ENCODE data around the gene KIF13A. TPM values are rescaled to one million over a fixed set of nuclear protein-coding genes. Genes with fewer than 3 reads are reported as not detected.

Gene KIF13A
- polyA plus RNA-seq, 4 donors = 24.9 to 34.9 (median 28.7) TPM

DNA sequence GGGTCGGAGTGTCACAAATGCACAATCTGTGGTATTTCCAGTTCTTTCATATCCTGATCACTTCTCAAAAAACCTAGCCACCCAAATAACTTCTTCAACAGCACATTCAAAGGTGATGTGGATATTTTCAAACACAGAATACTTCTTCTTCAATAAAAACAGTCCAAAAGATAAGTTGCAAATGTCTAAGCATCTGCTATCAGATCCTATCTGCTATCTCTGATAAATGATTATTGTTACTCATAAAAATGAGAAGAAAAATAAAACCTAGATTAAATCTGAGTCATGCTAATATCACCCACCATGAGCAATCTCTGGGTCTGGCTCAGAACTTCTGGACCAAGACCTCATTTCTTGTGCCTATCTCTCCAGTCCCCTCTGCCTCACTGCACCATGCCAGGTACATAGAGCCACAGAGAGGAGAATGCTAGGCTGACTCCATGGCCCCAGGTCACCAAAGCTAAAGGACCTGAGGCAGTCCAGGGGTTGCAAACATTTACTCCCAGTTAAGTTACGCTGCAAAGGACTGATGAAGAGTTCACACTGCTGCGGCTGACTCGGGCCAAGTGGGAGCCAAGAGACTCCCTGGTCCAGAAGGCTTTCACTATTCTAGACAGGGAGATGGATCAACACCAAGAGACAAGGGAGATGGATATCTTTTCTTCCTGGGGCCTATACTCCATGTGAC, 101.4 kb downstream of the KIF13A start:
- peaks cover 5 to 14% (median 7%) of the 10 kb centered on the region in 3 donors for H3K4me1 ChIP-seq (ENCODE audit: control insufficient read depth in 3 of 3, insufficient read depth in 2 of 3, low read depth in 1 of 3, low read length in 2 of 3)
- no peak for FAIRE-seq
- WGBS, 3 donors = 92 to 94% (median 94%) methylated on average over 4 of the region's 4 CpGs

GRCh38 chr6:17884498-17885478, 102.6 kb downstream of the KIF13A start:
- FAIRE-seq = no peak
- Histone ChIP-seq H3K27me3 (ENCODE audit: control insufficient read depth in 3 of 3, insufficient read depth in 3 of 3, low read length in 3 of 3) (no peaks in the 10 kb centered on the region), H3K27ac (ENCODE audit: low read depth in 1 of 3, low read length in 2 of 3) (peak overlapping the region in 2 of 3 donors; percentile 4 to 18), H3K9me3 (ENCODE audit: control insufficient read depth in 2 of 2, insufficient read depth in 1 of 2, low read depth in 1 of 2, low read length in 1 of 2) (no peaks in the 10 kb centered on the region), H3K4me1 (ENCODE audit: control insufficient read depth in 3 of 3, insufficient read depth in 2 of 3, low read depth in 1 of 3, low read length in 2 of 3) (peaks cover 5 to 14% (median 7%) of the 10 kb centered on the region in 3 donors), H3K4me3 (ENCODE audit: low read depth in 1 of 3, low read length in 3 of 3) (no peak overlapping the region), H3K36me3 (ENCODE audit: control insufficient read depth in 3 of 3, insufficient read depth in 2 of 3, low read depth in 1 of 3, low read length in 3 of 3) (peaks cover 0 to 2% (median 0%) of the 10 kb centered on the region in 3 donors)
- WGBS, 3 donors = 29 to 47% (median 32%) methylated on average over 4 of the region's 4 CpGs
- DNase-seq = peak; percentile 25 to 30

More for the DNA sequence above, 101.4 kb downstream of the KIF13A start:
- Histone ChIP-seq H3K4me3 (ENCODE audit: low read depth in 1 of 3, low read length in 3 of 3) (no peak overlapping the region), H3K9me3 (ENCODE audit: control insufficient read depth in 2 of 2, insufficient read depth in 1 of 2, low read depth in 1 of 2, low read length in 1 of 2) (no peaks in the 10 kb centered on the region), H3K27ac (ENCODE audit: low read depth in 1 of 3, low read length in 2 of 3) (peak overlapping the region in 1 of 3 donors; percentile 4), H3K27me3 (ENCODE audit: control insufficient read depth in 3 of 3, insufficient read depth in 3 of 3, low read length in 3 of 3) (no peaks in the 10 kb centered on the region), H3K36me3 (ENCODE audit: control insufficient read depth in 3 of 3, insufficient read depth in 2 of 3, low read depth in 1 of 3, low read length in 3 of 3) (peaks cover 0 to 2% (median 0%) of the 10 kb centered on the region in 3 donors)
- no peak for DNase-seq

- peaks cover 5 to 18% (median 10%) of the 10 kb centered on the region in 3 donors for H3K4me1 ChIP-seq (ENCODE audit: control insufficient read depth in 3 of 3, insufficient read depth in 2 of 3, low read depth in 1 of 3, low read length in 2 of 3)
- H3K27me3 ChIP-seq (ENCODE audit: control insufficient read depth in 3 of 3, insufficient read depth in 3 of 3, low read length in 3 of 3) = no peaks in the 10 kb centered on the region
- FAIRE-seq (no peak), DNase-seq (peak; percentile 72 to 86)
- peaks cover 0 to 2% (median 0%) of the 10 kb centered on the region in 3 donors for H3K36me3 ChIP-seq (ENCODE audit: control insufficient read depth in 3 of 3, insufficient read depth in 2 of 3, low read depth in 1 of 3, low read length in 3 of 3)
- peak overlapping the region in 2 of 3 donors; percentile 4 to 18 for H3K27ac ChIP-seq (ENCODE audit: low read depth in 1 of 3, low read length in 2 of 3)
- no peaks in the 10 kb centered on the region for H3K9me3 ChIP-seq (ENCODE audit: control insufficient read depth in 2 of 2, insufficient read depth in 1 of 2, low read depth in 1 of 2, low read length in 1 of 2)
- H3K4me3 ChIP-seq (ENCODE audit: low read depth in 1 of 3, low read length in 3 of 3) = no peak overlapping the region
- WGBS, 3 donors = 13 to 69% (median 39%) methylated on average over 2 of the region's 2 CpGs
Measured at GRCh38 chr6:17883665-17884497, 103.6 kb downstream of the KIF13A start.

- WGBS, 3 donors = 86 to 94% (median 93%) methylated on average over 11 of the region's 11 CpGs
- FAIRE-seq (no peak), DNase-seq (no peak)
- H3K4me1 ChIP-seq (ENCODE audit: control insufficient read depth in 3 of 3, insufficient read depth in 2 of 3, low read depth in 1 of 3, low read length in 2 of 3) = peaks cover 7 to 25% (median 10%) of the 10 kb centered on the region in 3 donors
- H3K9me3 ChIP-seq (ENCODE audit: control insufficient read depth in 2 of 2, insufficient read depth in 1 of 2, low read depth in 1 of 2, low read length in 1 of 2) = no peaks in the 10 kb centered on the region
- H3K36me3 ChIP-seq (ENCODE audit: control insufficient read depth in 3 of 3, insufficient read depth in 2 of 3, low read depth in 1 of 3, low read length in 3 of 3) = peaks cover 0 to 2% (median 0%) of the 10 kb centered on the region in 3 donors
- H3K27me3 ChIP-seq (ENCODE audit: control insufficient read depth in 3 of 3, insufficient read depth in 3 of 3, low read length in 3 of 3) = no peaks in the 10 kb centered on the region
- no peak overlapping the region for H3K27ac ChIP-seq (ENCODE audit: low read depth in 1 of 3, low read length in 2 of 3)
- H3K4me3 ChIP-seq (ENCODE audit: low read depth in 1 of 3, low read length in 3 of 3) = no peak overlapping the region
Measured at GRCh38 chr6:17881085-17881858, 106.2 kb downstream of the KIF13A start.

GRCh38 chr6:17879184-17879583, 108.3 kb downstream of the KIF13A start:
- no peaks in the 10 kb centered on the region for H3K27me3 ChIP-seq (ENCODE audit: control insufficient read depth in 3 of 3, insufficient read depth in 3 of 3, low read length in 3 of 3)
- no peak for DNase-seq
- H3K9me3 ChIP-seq (ENCODE audit: control insufficient read depth in 2 of 2, insufficient read depth in 1 of 2, low read depth in 1 of 2, low read length in 1 of 2) = no peaks in the 10 kb centered on the region
- H3K4me1 ChIP-seq (ENCODE audit: control insufficient read depth in 3 of 3, insufficient read depth in 2 of 3, low read depth in 1 of 3, low read length in 2 of 3) = peaks cover 3 to 27% (median 6%) of the 10 kb centered on the region in 3 donors
- H3K36me3 ChIP-seq (ENCODE audit: control insufficient read depth in 3 of 3, insufficient read depth in 2 of 3, low read depth in 1 of 3, low read length in 3 of 3) = peaks cover 0 to 2% (median 0%) of the 10 kb centered on the region in 3 donors
- H3K4me3 ChIP-seq (ENCODE audit: low read depth in 1 of 3, low read length in 3 of 3) = no peak overlapping the region
- WGBS, 3 donors = 69 to 74% (median 69%) methylated on average over 2 of the region's 2 CpGs
- FAIRE-seq = no peak
- no peak overlapping the region for H3K27ac ChIP-seq (ENCODE audit: low read depth in 1 of 3, low read length in 2 of 3)

DNA sequence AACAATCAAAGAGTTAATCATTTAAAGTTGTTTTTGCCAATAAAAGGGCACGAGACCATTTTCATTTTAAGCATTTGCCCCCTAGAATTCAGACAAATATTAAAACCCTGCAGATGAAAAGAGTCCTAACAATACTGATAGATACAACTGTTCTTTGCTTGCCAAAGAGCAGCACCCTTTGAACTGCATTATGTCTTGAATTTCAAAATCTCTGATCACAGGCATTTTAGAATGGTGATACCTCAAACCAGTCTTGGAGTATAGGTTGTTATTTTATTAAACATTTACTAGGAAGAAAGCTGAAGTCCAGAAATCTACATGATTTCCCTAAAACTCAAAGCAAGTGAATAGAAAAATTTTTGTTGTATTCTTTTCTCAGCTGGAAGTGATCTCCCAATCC, 108.7 kb downstream of the KIF13A start:
- Histone ChIP-seq H3K27me3 (ENCODE audit: control insufficient read depth in 3 of 3, insufficient read depth in 3 of 3, low read length in 3 of 3) (no peaks in the 10 kb centered on the region), H3K4me3 (ENCODE audit: low read depth in 1 of 3, low read length in 3 of 3) (no peak overlapping the region), H3K36me3 (ENCODE audit: control insufficient read depth in 3 of 3, insufficient read depth in 2 of 3, low read depth in 1 of 3, low read length in 3 of 3) (peaks cover 0 to 2% (median 0%) of the 10 kb centered on the region in 3 donors), H3K9me3 (ENCODE audit: control insufficient read depth in 2 of 2, insufficient read depth in 1 of 2, low read depth in 1 of 2, low read length in 1 of 2) (no peaks in the 10 kb centered on the region), H3K27ac (ENCODE audit: low read depth in 1 of 3, low read length in 2 of 3) (no peak overlapping the region), H3K4me1 (ENCODE audit: control insufficient read depth in 3 of 3, insufficient read depth in 2 of 3, low read depth in 1 of 3, low read length in 2 of 3) (peaks cover 3 to 22% (median 6%) of the 10 kb centered on the region in 3 donors)
- DNase-seq (no peak), FAIRE-seq (no peak)
- WGBS, 3 donors = 48 to 66% (median 51%) methylated on average over 1 of the region's 1 CpG

DNA sequence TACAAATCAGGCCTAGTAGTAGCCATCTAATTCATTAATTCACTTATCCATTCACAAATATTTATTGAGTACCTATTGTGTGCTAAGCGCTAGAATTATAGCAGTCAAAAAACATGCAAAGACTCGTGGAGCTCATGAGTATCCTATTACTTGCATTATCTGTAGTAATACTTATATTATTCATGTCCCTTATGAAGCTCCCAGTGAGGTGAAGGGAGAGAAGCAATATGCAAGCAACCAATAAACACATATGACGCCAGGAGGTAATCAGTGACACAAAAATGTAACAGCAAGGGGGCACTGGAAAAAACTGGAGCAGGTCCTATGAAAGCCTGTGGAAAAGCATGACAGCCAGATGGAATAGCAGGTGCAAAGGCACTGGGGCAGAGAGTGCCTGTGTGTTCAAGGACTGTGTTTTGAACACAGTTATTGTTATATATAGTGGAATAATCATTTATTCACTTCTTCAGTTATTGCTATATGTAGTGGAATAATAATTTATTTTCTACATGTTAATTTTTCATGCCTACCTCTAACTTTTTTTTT, 109.5 kb downstream of the KIF13A start:
- Histone ChIP-seq H3K4me1 (ENCODE audit: control insufficient read depth in 3 of 3, insufficient read depth in 2 of 3, low read depth in 1 of 3, low read length in 2 of 3) (peaks cover 3 to 19% (median 4%) of the 10 kb centered on the region in 3 donors), H3K27ac (ENCODE audit: low read depth in 1 of 3, low read length in 2 of 3) (no peak overlapping the region), H3K27me3 (ENCODE audit: control insufficient read depth in 3 of 3, insufficient read depth in 3 of 3, low read length in 3 of 3) (no peaks in the 10 kb centered on the region), H3K4me3 (ENCODE audit: low read depth in 1 of 3, low read length in 3 of 3) (no peak overlapping the region), H3K9me3 (ENCODE audit: control insufficient read depth in 2 of 2, insufficient read depth in 1 of 2, low read depth in 1 of 2, low read length in 1 of 2) (no peaks in the 10 kb centered on the region), H3K36me3 (ENCODE audit: control insufficient read depth in 3 of 3, insufficient read depth in 2 of 3, low read depth in 1 of 3, low read length in 3 of 3) (peaks cover 0 to 1% (median 0%) of the 10 kb centered on the region in 3 donors)
- DNase-seq (no peak), FAIRE-seq (no peak)
- 87 to 89% (median 88%) methylated on average over 3 of the region's 3 CpGs for WGBS, 3 donors

All from small intestine (tissue), 7 donors.